IPS-NIHi7 (cell line): Measurements from ENCODE around the gene PRR4.

Experiments used
- DNase-seq: peaks from one replicate; pipeline ENCODE4 v3.0.0; 2012; ENCODE audit warnings: mixed read lengths; ENCODE audit errors: extremely low spot score

The PRR4 gene

GRCh38 chr12:10801741-10802140, 47.5 kb downstream of the PRR4 start:
- DNase-seq = peak; percentile 17
